K562 (cell line): ENCODE data around the gene DENND1A. TPM values are rescaled to one million over a fixed set of nuclear protein-coding genes. Genes with fewer than 3 reads are reported as not detected.

Experiments used
- CGGBP1 ChIP-seq: fragments of 250-450 bp; sonication (Bioruptor Pico); IDR thresholded peaks from 2 replicates; pipeline ENCODE4 v1.9.0; 2021; ENCODE audit warnings: mild to moderate bottlenecking
- CHD2 ChIP-seq: IDR thresholded peaks from 2 replicates; pipeline ENCODE4 v1.6.1; 2011; ENCODE audit warnings: low read depth, low read length
- CREBBP ChIP-seq: IDR thresholded peaks from one replicate; pipeline ENCODE4 v1.6.1; 2012; ENCODE audit warnings: low read depth, mild to moderate bottlenecking, control low read depth, inconsistent platforms, low read length
- ELF2 ChIP-seq: fragments of 250-450 bp; sonication (Bioruptor Pico); IDR thresholded peaks from 2 replicates; pipeline ENCODE4 v1.5.0; 2021; ENCODE audit warnings: mild to moderate bottlenecking
- ETV1 ChIP-seq: fragments of 450-650 bp; conservative IDR thresholded peaks from 2 replicates; pipeline ENCODE4 v1.6.1; 2016; ENCODE audit warnings: missing genetic modification characterization, control low read depth, low read depth, missing compliant biosample characterization
- EZH2 ChIP-seq: IDR thresholded peaks from 2 replicates; pipeline ENCODE4 v1.6.1; 2012; ENCODE audit warnings: low read depth, mild to moderate bottlenecking, inconsistent platforms, low read length, borderline replicate concordance
- HCFC1 ChIP-seq: IDR thresholded peaks from 2 replicates; pipeline ENCODE4 v1.6.1; 2012; ENCODE audit warnings: low read depth, low read length, improper control_type of control experiment
- KDM4B ChIP-seq, 2 experiments: fragments of 450-650 bp in 1 of 2; sonication (generic) in 1 of 2; IDR thresholded peaks; 2 replicates each; pipeline ENCODE4 v1.6.1; 2016 to 2017; ENCODE audit warnings: borderline replicate concordance in 2 of 2, antibody characterized with exemption in 1 of 2, low read depth in 1 of 2, mild to moderate bottlenecking in 1 of 2
- KLF1 ChIP-seq: fragments of 450-650 bp; IDR thresholded peaks from 2 replicates; pipeline ENCODE4 v1.6.1; 2016; ENCODE audit warnings: missing genetic modification characterization, missing compliant biosample characterization
- NR2C1 ChIP-seq, 2 experiments: fragments of 450-650 bp; IDR thresholded peaks; 2 replicates each; pipeline ENCODE4 v1.6.1; 2017; ENCODE audit warnings: mild to moderate bottlenecking in 2 of 2, antibody characterized with exemption in 1 of 2, inconsistent platforms in 1 of 2, missing compliant biosample characterization in 1 of 2, missing genetic modification characterization in 1 of 2
- RBM25 ChIP-seq: fragments of 200-400 bp; formaldehyde crosslinking; IDR thresholded peaks from 2 replicates; pipeline ENCODE4 v1.6.1; 2018; ENCODE audit warnings: low read length, low read depth, moderate library complexity; ENCODE audit not compliant: severe bottlenecking
- RBM39 ChIP-seq: fragments of 200-400 bp; formaldehyde crosslinking; optimal IDR thresholded peaks from 2 replicates; pipeline ENCODE3; 2018; ENCODE audit warnings: low read depth, low read length
- REST ChIP-seq, 2 experiments: fragments of 450-650 bp; formaldehyde crosslinking in 1 of 2; IDR thresholded peaks; 2 replicates each; pipeline versions ENCODE4 v1.4.0 to v1.6.1; 2014 to 2020; ENCODE audit warnings: mild to moderate bottlenecking in 2 of 2, borderline replicate concordance in 1 of 2, low read depth in 1 of 2
- SAFB ChIP-seq: fragments of 200-400 bp; formaldehyde crosslinking; IDR thresholded peaks from 2 replicates; pipeline ENCODE4 v1.6.1; 2017; ENCODE audit warnings: low read depth, low read length, borderline replicate concordance
- U2AF2 ChIP-seq: fragments of 200-400 bp; formaldehyde crosslinking; optimal IDR thresholded peaks from 2 replicates; pipeline ENCODE3; 2017; ENCODE audit warnings: low read depth, mild to moderate bottlenecking, low read length
- ZNF124 ChIP-seq: sonication (generic); formaldehyde crosslinking; IDR thresholded peaks from 2 replicates; pipeline ENCODE4 v1.8.1; 2022; ENCODE audit warnings: missing genetic modification reagents
- ZNF175 ChIP-seq: fragments of 200-800 bp; sonication (Bioruptor generic); IDR thresholded peaks from 2 replicates; pipeline ENCODE4 v1.6.1; 2016; ENCODE audit warnings: low read depth, mild to moderate bottlenecking, missing genetic modification characterization, missing compliant biosample characterization
- ZNF41 ChIP-seq: fragments of 250-450 bp; sonication (Bioruptor Pico); conservative IDR thresholded peaks from 2 replicates; pipeline ENCODE4 v1.4.0; 2020; ENCODE audit warnings: mild to moderate bottlenecking
- ZNF644 ChIP-seq: fragments of 200-800 bp; sonication (Bioruptor generic); IDR thresholded peaks from 2 replicates; pipeline ENCODE4 v1.6.1; 2016; ENCODE audit warnings: low read depth, missing genetic modification characterization, missing compliant biosample characterization
- ZNF699 ChIP-seq: fragments of 250-450 bp; sonication (Bioruptor Pico); IDR thresholded peaks from 2 replicates; pipeline ENCODE4 v1.8.0; 2021; ENCODE audit warnings: mild to moderate bottlenecking, moderate library complexity; ENCODE audit not compliant: insufficient replicate concordance
- polyA plus RNA-seq, 8 experiments: library from polyadenylated mRNA; depleted of rRNA in 4 of 8; stranded (reverse) in 5 of 8; unstranded in 3 of 8; fragments of >200 nt; fragmentation: Nextera tagmentation in 2 of 8; fragmentation: Illumina TruSeq in 1 of 8; extraction: Ambion mirVana in 2 of 8; extraction: Trizol in 1 of 8; gene quantifications; 2 replicates each; pipeline versions ENCODE4 v1.2.1 to v1.2.3, GENCODE V29; 2011 to 2014; ENCODE audit warnings: inconsistent platforms in 1 of 8, missing spikeins in 1 of 8
- total RNA-seq, 7 experiments: library from RNA; depleted of rRNA in 6 of 7; stranded (reverse); fragments of >200 nt in 6 of 7; fragmentation: Illumina TruSeq in 2 of 7; extraction: Trizol in 2 of 7; gene quantifications; 2 replicates each; pipeline versions ENCODE4 v1.2.1 to v1.2.3, GENCODE V29; 2011 to 2021; ENCODE audit warnings: low replicate concordance in 1 of 7

The DENND1A gene
- total and polyA plus RNA-seq, 9 of the 15 experiments (the other 6 are each of a cell fraction or from before 2014, with no cell fraction given) = 7.6 to 29.5 (median 15.7) TPM

GRCh38 chr9:123338710-123339665 is 590.9 kb downstream of the DENND1A start (continued):
- peak; percentile 97 for TF ChIP-seq RBM25
- TF ChIP-seq RBM39 = no peak
- no peak for TF ChIP-seq ZNF175 (CRISPR knock-in tag)
- no peak for TF ChIP-seq SAFB
- no peak for TF ChIP-seq ZNF41 (CRISPR knock-in tag)
- TF ChIP-seq U2AF2 = no peak
- TF ChIP-seq ETV1 (tag) = peak; percentile 55
- TF ChIP-seq EZH2 = no peak
- TF ChIP-seq NR2C1 (IDR thresholded peaks at IDR 0.05) = no peak
- TF ChIP-seq NR2C1 (tag; IDR thresholded peaks at IDR 0.05) = peak; percentile 23; the same call in 1 of the 2 replicates
- no peak for TF ChIP-seq CREBBP
- TF ChIP-seq REST (IDR thresholded peaks at IDR 0.05; ENCODE audit: borderline replicate concordance) = no peak
- no peak for TF ChIP-seq REST (CRISPR knock-in tag; IDR thresholded peaks at IDR 0.05; ENCODE audit: low read depth)
- TF ChIP-seq ELF2 (CRISPR knock-in tag) = no peak
- no peak for TF ChIP-seq HCFC1
- no peak for TF ChIP-seq ZNF699 (CRISPR knock-in tag)
- TF ChIP-seq KLF1 = no peak
- TF ChIP-seq ZNF644 (tag) = no peak
- no peak for TF ChIP-seq KDM4B (IDR thresholded peaks at IDR 0.05; ENCODE audit: borderline replicate concordance in 2 of 2, low read depth in 1 of 2)
- TF ChIP-seq CHD2 = no peak
- TF ChIP-seq ZNF124 (CRISPR knock-in tag) = no peak
- TF ChIP-seq CGGBP1 (CRISPR knock-in tag) = no peak
